ENCODE data around the gene SOX6.
"Not testable (repeated sequence)": the region's sequence is repeated elsewhere in the genome, so short reads cannot be mapped to it uniquely, and the experiment has no call there.

SOX6 gene

DNA sequence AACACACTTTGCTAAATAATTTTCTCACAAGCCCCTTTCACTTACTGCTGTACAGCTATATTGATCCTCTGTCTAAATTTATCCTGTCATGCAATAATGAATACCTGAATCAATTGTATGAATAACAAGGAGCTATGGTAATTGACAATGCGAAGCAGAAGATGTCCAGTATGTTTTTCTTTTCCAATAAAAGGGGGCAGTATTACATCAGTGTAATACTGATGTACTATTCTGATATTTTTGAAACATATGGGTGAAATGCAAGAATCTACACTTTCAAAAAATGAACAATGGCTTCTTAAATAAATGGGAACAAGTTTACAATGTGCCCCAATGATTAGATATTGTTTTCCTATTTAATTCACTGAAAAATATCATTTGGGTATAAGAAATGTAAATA is 315.1 kb downstream of the SOX6 start:
- no peaks in the 10 kb centered on the region for H3K9me3 ChIP-seq (ENCODE audit: control insufficient read depth, insufficient read depth, low read depth, low read length)
- no peak overlapping the region for H3K4me3 ChIP-seq (ENCODE audit: low read depth, low read length)
- no peak overlapping the region for H3K9ac ChIP-seq (ENCODE audit: low read length)
- no peaks in the 10 kb centered on the region for H3K36me3 ChIP-seq (ENCODE audit: control insufficient read depth, insufficient read depth, low read length)
- H3K27me3 ChIP-seq (ENCODE audit: control insufficient read depth, insufficient read depth, low read length), result no peaks in the 10 kb centered on the region
- no peak overlapping the region for H3K27ac ChIP-seq (ENCODE audit: low read depth, low read length)
- H3K4me1 ChIP-seq (ENCODE audit: control insufficient read depth, insufficient read depth, low read length), result peaks cover under 1% of the 10 kb centered on the region; the same call in 1 of the 2 replicates

DNA sequence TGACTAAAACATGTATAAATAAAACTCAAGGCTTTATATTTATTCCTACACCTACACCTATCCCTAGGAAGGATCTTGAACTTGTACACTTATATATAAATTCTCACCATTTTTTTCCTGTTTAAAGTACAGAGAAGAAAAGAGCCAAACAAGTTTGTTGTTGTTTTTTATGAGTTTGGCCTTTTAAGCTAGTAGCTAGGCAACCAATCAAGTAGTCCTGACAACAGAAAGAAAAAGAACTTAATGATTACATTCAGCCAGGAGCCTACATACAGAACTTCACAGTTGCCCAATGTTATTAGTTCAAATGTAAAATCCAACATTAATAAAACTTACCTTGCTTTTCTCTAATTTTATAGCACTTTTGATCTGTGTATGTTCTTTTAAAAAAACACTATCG is 316.2 kb downstream of the SOX6 start:
- H3K27ac ChIP-seq (ENCODE audit: low read depth, low read length), result no peak overlapping the region
- no peaks in the 10 kb centered on the region for H3K9me3 ChIP-seq (ENCODE audit: control insufficient read depth, insufficient read depth, low read depth, low read length)
- H3K4me3 ChIP-seq (ENCODE audit: low read depth, low read length), result no peak overlapping the region
- H3K27me3 ChIP-seq (ENCODE audit: control insufficient read depth, insufficient read depth, low read length), result no peaks in the 10 kb centered on the region
- H3K4me1 ChIP-seq (ENCODE audit: control insufficient read depth, insufficient read depth, low read length), result no peaks in the 10 kb centered on the region
- no peaks in the 10 kb centered on the region for H3K36me3 ChIP-seq (ENCODE audit: control insufficient read depth, insufficient read depth, low read length)
- no peak overlapping the region for H3K9ac ChIP-seq (ENCODE audit: low read length)

- H3K9me3 ChIP-seq (ENCODE audit: control insufficient read depth, insufficient read depth, low read depth, low read length), result no peaks in the 10 kb centered on the region
- H3K27ac ChIP-seq (ENCODE audit: low read depth, low read length), result no peak overlapping the region
- no peaks in the 10 kb centered on the region for H3K27me3 ChIP-seq (ENCODE audit: control insufficient read depth, insufficient read depth, low read length)
- no peaks in the 10 kb centered on the region for H3K36me3 ChIP-seq (ENCODE audit: control insufficient read depth, insufficient read depth, low read length)
- no peaks in the 10 kb centered on the region for H3K4me1 ChIP-seq (ENCODE audit: control insufficient read depth, insufficient read depth, low read length)
- H3K4me3 ChIP-seq (ENCODE audit: low read depth, low read length), result no peak overlapping the region
- no peak overlapping the region for H3K9ac ChIP-seq (ENCODE audit: low read length)
Measured at GRCh38 chr11:16037179-16037578, 319.2 kb downstream of the SOX6 start.

- Histone ChIP-seq H3K27ac (ENCODE audit: low read depth, low read length) (no peak overlapping the region), H3K9ac (ENCODE audit: low read length) (no peak overlapping the region), H3K27me3 (ENCODE audit: control insufficient read depth, insufficient read depth, low read length) (no peaks in the 10 kb centered on the region; the same call in 1 of the 2 replicates), H3K4me1 (ENCODE audit: control insufficient read depth, insufficient read depth, low read length) (no peaks in the 10 kb centered on the region), H3K4me3 (ENCODE audit: low read depth, low read length) (no peak overlapping the region), H3K9me3 (ENCODE audit: control insufficient read depth, insufficient read depth, low read depth, low read length) (no peaks in the 10 kb centered on the region), H3K36me3 (ENCODE audit: control insufficient read depth, insufficient read depth, low read length) (no peaks in the 10 kb centered on the region)
Measured at GRCh38 chr11:16036218-16036617, 320.1 kb downstream of the SOX6 start.

- H3K36me3 ChIP-seq (ENCODE audit: control insufficient read depth, insufficient read depth, low read length), result no peaks in the 10 kb centered on the region
- H3K4me1 ChIP-seq (ENCODE audit: control insufficient read depth, insufficient read depth, low read length), result no peaks in the 10 kb centered on the region
- no peak overlapping the region for H3K9ac ChIP-seq (ENCODE audit: low read length)
- no peaks in the 10 kb centered on the region for H3K9me3 ChIP-seq (ENCODE audit: control insufficient read depth, insufficient read depth, low read depth, low read length)
- H3K27ac ChIP-seq (ENCODE audit: low read depth, low read length), result no peak overlapping the region
- H3K27me3 ChIP-seq (ENCODE audit: control insufficient read depth, insufficient read depth, low read length), result no peaks in the 10 kb centered on the region; the same call in 1 of the 2 replicates
- no peak overlapping the region for H3K4me3 ChIP-seq (ENCODE audit: low read depth, low read length)
Measured at GRCh38 chr11:16034074-16034473, 322.3 kb downstream of the SOX6 start.

- no peak overlapping the region for H3K9ac ChIP-seq (ENCODE audit: low read length)
Measured at GRCh38 chr11:16032974-16033373, 323.4 kb downstream of the SOX6 start.

GRCh38 chr11:16031210-16031609 is 325.1 kb downstream of the SOX6 start:
- H3K4me3 ChIP-seq (ENCODE audit: low read depth, low read length), result no peak overlapping the region
- H3K27ac ChIP-seq (ENCODE audit: low read depth, low read length), result no peak overlapping the region
- no peaks in the 10 kb centered on the region; the same call in 1 of the 2 replicates for H3K27me3 ChIP-seq (ENCODE audit: control insufficient read depth, insufficient read depth, low read length)
- no peaks in the 10 kb centered on the region for H3K36me3 ChIP-seq (ENCODE audit: control insufficient read depth, insufficient read depth, low read length)
- no peaks in the 10 kb centered on the region for H3K4me1 ChIP-seq (ENCODE audit: control insufficient read depth, insufficient read depth, low read length)
- H3K9ac ChIP-seq (ENCODE audit: low read length), result no peak overlapping the region
- no peaks in the 10 kb centered on the region for H3K9me3 ChIP-seq (ENCODE audit: control insufficient read depth, insufficient read depth, low read depth, low read length)

More at GRCh38 chr11:16032974-16033373, 323.4 kb downstream of the SOX6 start:
- Histone ChIP-seq H3K27me3 (ENCODE audit: control insufficient read depth, insufficient read depth, low read length) (no peaks in the 10 kb centered on the region; the same call in 1 of the 2 replicates), H3K4me1 (ENCODE audit: control insufficient read depth, insufficient read depth, low read length) (no peaks in the 10 kb centered on the region), H3K4me3 (ENCODE audit: low read depth, low read length) (no peak overlapping the region), H3K9me3 (ENCODE audit: control insufficient read depth, insufficient read depth, low read depth, low read length) (no peaks in the 10 kb centered on the region), H3K36me3 (ENCODE audit: control insufficient read depth, insufficient read depth, low read length) (no peaks in the 10 kb centered on the region), H3K27ac (ENCODE audit: low read depth, low read length) (no peak overlapping the region)

DNA sequence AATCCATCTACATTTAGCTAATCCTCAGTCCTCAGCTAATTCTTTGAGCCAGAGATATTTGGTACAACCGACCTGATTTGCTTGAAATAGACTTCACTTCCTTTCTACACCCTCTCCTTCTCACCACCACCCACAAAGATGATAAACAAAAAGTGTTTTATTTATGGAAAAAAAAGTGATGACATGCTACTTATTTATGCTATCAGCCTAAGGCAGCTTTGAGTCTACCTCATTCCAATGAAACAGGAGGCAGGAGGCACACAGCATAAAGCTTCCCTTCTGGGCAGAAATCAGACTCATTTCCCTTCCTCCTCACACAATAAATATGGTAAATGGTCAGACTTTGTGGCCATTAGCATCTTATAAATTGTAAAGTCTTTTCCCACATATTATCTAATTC is 325.7 kb downstream of the SOX6 start:
- Histone ChIP-seq H3K9ac (ENCODE audit: low read length) (no peak overlapping the region), H3K4me3 (ENCODE audit: low read depth, low read length) (no peak overlapping the region), H3K9me3 (ENCODE audit: control insufficient read depth, insufficient read depth, low read depth, low read length) (no peaks in the 10 kb centered on the region), H3K27ac (ENCODE audit: low read depth, low read length) (no peak overlapping the region), H3K36me3 (ENCODE audit: control insufficient read depth, insufficient read depth, low read length) (no peaks in the 10 kb centered on the region), H3K4me1 (ENCODE audit: control insufficient read depth, insufficient read depth, low read length) (no peaks in the 10 kb centered on the region), H3K27me3 (ENCODE audit: control insufficient read depth, insufficient read depth, low read length) (no peaks in the 10 kb centered on the region; the same call in 1 of the 2 replicates)

- not testable (repeated sequence) for H3K27me3 ChIP-seq (ENCODE audit: control insufficient read depth, insufficient read depth, low read length); H3K9ac ChIP-seq (ENCODE audit: low read length); H3K4me3 ChIP-seq (ENCODE audit: low read depth, low read length)
Measured at GRCh38 chr11:16029151-16029550, 327.2 kb downstream of the SOX6 start.

GRCh38 chr11:16028419-16028818 is 327.9 kb downstream of the SOX6 start:
- H3K9me3 ChIP-seq (ENCODE audit: control insufficient read depth, insufficient read depth, low read depth, low read length), result no peaks in the 10 kb centered on the region
- H3K4me3 ChIP-seq (ENCODE audit: low read depth, low read length), result no peak overlapping the region
- no peaks in the 10 kb centered on the region for H3K36me3 ChIP-seq (ENCODE audit: control insufficient read depth, insufficient read depth, low read length)
- peaks cover 2% of the 10 kb centered on the region; the same call in 1 of the 2 replicates for H3K27me3 ChIP-seq (ENCODE audit: control insufficient read depth, insufficient read depth, low read length)
- no peak overlapping the region for H3K27ac ChIP-seq (ENCODE audit: low read depth, low read length)
- no peak overlapping the region for H3K9ac ChIP-seq (ENCODE audit: low read length)
- no peaks in the 10 kb centered on the region for H3K4me1 ChIP-seq (ENCODE audit: control insufficient read depth, insufficient read depth, low read length)

More at GRCh38 chr11:16029151-16029550, 327.2 kb downstream of the SOX6 start:
- not testable (repeated sequence) for H3K36me3 ChIP-seq (ENCODE audit: control insufficient read depth, insufficient read depth, low read length); H3K4me1 ChIP-seq (ENCODE audit: control insufficient read depth, insufficient read depth, low read length); H3K9me3 ChIP-seq (ENCODE audit: control insufficient read depth, insufficient read depth, low read depth, low read length); H3K27ac ChIP-seq (ENCODE audit: low read depth, low read length)

DNA sequence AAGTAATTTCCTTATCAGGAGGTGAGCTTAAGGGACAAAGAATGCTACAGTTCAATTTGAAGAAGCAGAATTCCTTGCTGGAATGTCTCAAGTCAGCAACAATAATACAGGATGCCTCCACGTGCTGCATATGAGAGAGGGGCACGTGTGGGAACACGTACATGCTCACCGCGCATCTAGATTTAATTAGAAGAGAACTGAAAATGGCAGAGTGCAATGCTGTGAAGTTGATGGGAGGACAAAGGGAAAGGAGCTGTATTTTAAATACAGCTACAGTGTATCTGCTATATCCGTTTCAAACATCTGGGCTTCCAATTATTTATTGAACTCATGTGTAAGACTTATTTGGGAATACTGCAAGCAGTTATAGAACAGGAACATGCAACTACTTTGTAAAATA is 328.7 kb downstream of the SOX6 start:
- H3K9ac ChIP-seq (ENCODE audit: low read length), result no peak overlapping the region
- H3K4me3 ChIP-seq (ENCODE audit: low read depth, low read length), result no peak overlapping the region
- H3K4me1 ChIP-seq (ENCODE audit: control insufficient read depth, insufficient read depth, low read length), result no peaks in the 10 kb centered on the region
- no peaks in the 10 kb centered on the region for H3K9me3 ChIP-seq (ENCODE audit: control insufficient read depth, insufficient read depth, low read depth, low read length)
- H3K36me3 ChIP-seq (ENCODE audit: control insufficient read depth, insufficient read depth, low read length), result no peaks in the 10 kb centered on the region
- H3K27ac ChIP-seq (ENCODE audit: low read depth, low read length), result no peak overlapping the region
- peaks cover 2% of the 10 kb centered on the region; the same call in 1 of the 2 replicates for H3K27me3 ChIP-seq (ENCODE audit: control insufficient read depth, insufficient read depth, low read length)

DNA sequence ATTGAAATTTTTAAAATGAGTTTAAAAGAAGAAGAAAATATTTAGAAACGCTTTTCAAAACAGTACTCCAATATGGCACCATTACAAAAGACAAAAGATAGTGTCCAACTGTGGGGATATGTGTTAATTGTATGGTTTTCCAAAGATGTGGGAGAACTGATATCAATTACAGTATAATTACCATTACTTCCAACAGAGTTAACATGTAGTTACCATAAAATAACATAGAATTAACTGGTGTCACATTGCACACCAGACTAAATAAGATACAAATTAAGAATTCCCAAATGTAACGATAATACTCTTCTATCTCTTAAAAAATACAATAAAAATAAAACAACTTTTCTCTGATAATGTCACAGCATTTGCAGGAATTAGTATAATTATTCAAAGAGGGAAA is 329.5 kb downstream of the SOX6 start:
- H3K27me3 ChIP-seq (ENCODE audit: control insufficient read depth, insufficient read depth, low read length), result peaks cover 2% of the 10 kb centered on the region; the same call in 1 of the 2 replicates
- H3K36me3 ChIP-seq (ENCODE audit: control insufficient read depth, insufficient read depth, low read length), result no peaks in the 10 kb centered on the region
- no peaks in the 10 kb centered on the region for H3K9me3 ChIP-seq (ENCODE audit: control insufficient read depth, insufficient read depth, low read depth, low read length)
- no peaks in the 10 kb centered on the region for H3K4me1 ChIP-seq (ENCODE audit: control insufficient read depth, insufficient read depth, low read length)
- H3K9ac ChIP-seq (ENCODE audit: low read length), result no peak overlapping the region
- H3K27ac ChIP-seq (ENCODE audit: low read depth, low read length), result no peak overlapping the region
- no peak overlapping the region for H3K4me3 ChIP-seq (ENCODE audit: low read depth, low read length)

All from HUES6 (cell line).